Activated CD8-positive, alpha-beta memory T cell treated with anti-CD3 and anti-CD28 coated beads, Interleukin-2, amount 10 ng/mL, durations not matched to agents 7 days and 5 days (primary cell): ENCODE measurements around the gene LMTK2. TPM values are rescaled to one million over a fixed set of nuclear protein-coding genes. Genes with fewer than 3 reads are reported as not detected.

Source experiments
- ATAC-seq: fragments of 150-1000 bp; cut with Tn5 transposase; one replicate; pipeline ENCODE4 v1.10.0; 2021; ENCODE audit warnings: moderate library complexity
- CTCF ChIA-PET: fragments of 350-600 bp; sonication (Branson Sonifier 250); formaldehyde crosslinking; loops from one replicate; lab custom pipeline; 2021; ENCODE audit warnings: antibody characterized with exemption; lab: Charles Lee
- DNase-seq: peaks from one replicate; pipeline ENCODE4 v3.0.0-alpha.2; 2020
- H3K27ac Mint-ChIP-seq: one replicate; pipeline ENCODE4 v1.8.0; 2021; ENCODE audit warnings: mild to moderate bottlenecking, mixed read lengths
- H3K27me3 Mint-ChIP-seq: one replicate; pipeline ENCODE4 v1.8.0; 2021; ENCODE audit warnings: mixed read lengths
- H3K36me3 Mint-ChIP-seq: one replicate; pipeline ENCODE4 v1.8.0; 2021; ENCODE audit warnings: mild to moderate bottlenecking, mixed read lengths
- H3K4me1 Mint-ChIP-seq: one replicate; pipeline ENCODE4 v1.8.0; 2021; ENCODE audit warnings: mixed read lengths
- H3K4me3 Mint-ChIP-seq: one replicate; pipeline ENCODE4 v1.8.0; 2021; ENCODE audit warnings: mild to moderate bottlenecking, moderate library complexity, mixed read lengths
- H3K9me3 Mint-ChIP-seq: one replicate; pipeline ENCODE4 v1.8.0; 2022; ENCODE audit warnings: low read depth, mixed read lengths
- total RNA-seq, 2 experiments: library from RNA; stranded (reverse); gene quantifications; one replicate each; pipeline ENCODE4 v1.2.3, GENCODE V29; 2021

The LMTK2 gene
- total RNA-seq, 2 experiments from 2014 or later = 8.5 to 9.6 TPM

DNA sequence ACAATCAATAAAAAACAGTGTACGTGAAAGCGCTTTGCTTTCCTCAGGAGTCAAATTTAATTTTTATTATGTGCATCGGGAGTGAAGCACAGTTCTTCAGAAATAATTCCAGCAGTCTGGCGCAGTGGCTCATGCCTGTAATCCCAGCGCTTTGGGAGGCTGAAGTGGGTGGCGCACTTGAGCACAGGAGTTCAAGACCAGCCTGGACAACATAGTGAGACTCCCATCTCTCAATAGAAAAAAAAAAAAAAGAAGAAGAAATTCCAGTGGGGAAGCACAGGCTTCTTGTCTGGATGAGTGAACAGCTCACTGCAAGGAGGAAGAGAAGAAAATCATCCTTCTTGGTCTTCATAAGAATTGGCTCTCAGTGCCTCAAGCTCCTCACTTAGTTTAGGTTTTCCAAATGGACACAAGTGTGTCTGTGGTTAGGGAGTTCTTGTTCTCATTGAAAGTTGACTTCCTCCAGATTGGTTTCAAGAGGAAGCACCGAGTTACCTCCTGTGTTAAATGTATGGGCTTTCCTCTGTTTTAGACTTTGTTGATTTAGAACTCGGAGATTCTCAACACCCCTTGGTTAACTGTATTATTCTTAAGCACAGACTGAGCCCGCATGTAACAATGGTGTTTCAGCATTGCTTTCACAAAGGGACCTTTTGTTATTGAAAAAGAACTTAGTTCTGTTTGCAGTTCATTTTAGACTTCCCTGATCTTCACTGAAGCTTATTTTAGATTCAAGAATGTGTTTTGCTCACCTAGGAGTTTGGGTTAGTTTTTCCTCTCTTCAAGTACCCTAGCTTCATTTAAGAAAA lies 28.0 kb downstream of the LMTK2 start:
- Mint-ChIP-seq H3K4me3 (no peak overlapping the region), H3K36me3 (peaks cover 8% of the 10 kb centered on the region), H3K27me3 (peaks cover 22% of the 10 kb centered on the region), H3K4me1 (peaks cover 39% of the 10 kb centered on the region), H3K27ac (no peak overlapping the region), H3K9me3 (no peaks in the 10 kb centered on the region)
- DNase-seq (no peak), ATAC-seq (no peak)
- CTCF ChIA-PET = interaction anchor here (0.6 to 1.6 kb wide), 2 partner anchors 25 to 31 kb away, joined by 3 to 5 read pairs; no protein-coding TSS in a partner anchor

DNA sequence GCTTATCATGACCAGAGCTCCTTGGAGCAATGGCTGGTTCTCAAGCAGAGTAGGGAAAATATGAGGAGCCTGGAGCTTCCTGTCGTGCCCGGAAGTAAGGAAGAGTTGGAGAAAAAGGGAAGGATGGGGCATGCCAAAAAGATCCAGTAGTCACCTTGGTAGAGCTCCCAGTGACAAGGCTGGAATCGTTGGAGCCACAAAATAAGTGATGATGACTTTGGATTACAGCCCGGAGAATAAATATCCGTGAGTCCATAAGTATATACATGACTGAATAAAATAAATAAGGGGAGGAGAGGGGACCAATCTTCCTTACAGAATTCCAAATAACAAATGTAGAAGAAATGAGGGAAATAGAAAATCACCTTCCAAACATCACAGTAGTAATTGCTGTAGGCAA lies 29.3 kb downstream of the LMTK2 start:
- peaks cover 37% of the 10 kb centered on the region for H3K4me1 Mint-ChIP-seq
- H3K4me3 Mint-ChIP-seq = no peak overlapping the region
- H3K9me3 Mint-ChIP-seq = no peaks in the 10 kb centered on the region
- H3K36me3 Mint-ChIP-seq = peaks cover 9% of the 10 kb centered on the region
- H3K27ac Mint-ChIP-seq = no peak overlapping the region
- DNase-seq (no peak), ATAC-seq (no peak)
- H3K27me3 Mint-ChIP-seq = peaks cover 18% of the 10 kb centered on the region
- CTCF ChIA-PET = interaction anchor here (1.0 to 1.1 kb wide), 2 partner anchors 30 to 32 kb away, joined by 3 to 5 read pairs; no protein-coding TSS in a partner anchor

DNA sequence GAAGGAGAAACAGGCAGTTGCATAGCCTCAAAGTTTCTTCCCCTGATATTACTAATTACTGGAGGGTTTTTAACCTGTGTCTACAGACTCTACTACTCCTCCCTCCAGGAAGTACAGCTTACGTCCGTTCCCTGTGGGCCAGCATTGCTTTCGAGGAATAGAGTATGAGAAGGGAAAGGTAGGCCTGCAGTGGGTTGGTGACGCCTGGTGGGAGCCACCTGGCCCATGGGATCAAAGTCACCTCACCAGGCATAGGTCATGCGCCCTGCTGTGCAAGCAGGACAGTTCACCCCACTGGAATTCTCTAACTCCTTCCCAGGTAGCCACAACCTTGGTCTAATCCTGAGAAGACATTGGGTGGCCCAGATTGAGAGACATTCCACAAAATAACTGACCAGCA lies 29.8 kb downstream of the LMTK2 start:
- ATAC-seq (no peak), DNase-seq (no peak)
- Mint-ChIP-seq H3K9me3 (no peaks in the 10 kb centered on the region), H3K4me3 (no peak overlapping the region), H3K27ac (no peak overlapping the region), H3K36me3 (peaks cover 11% of the 10 kb centered on the region), H3K4me1 (peaks cover 33% of the 10 kb centered on the region), H3K27me3 (peaks cover 18% of the 10 kb centered on the region)
- CTCF ChIA-PET = interaction anchor here (1.0 to 1.1 kb wide), 2 partner anchors 31 to 32 kb away, joined by 3 to 5 read pairs; no protein-coding TSS in a partner anchor

DNA sequence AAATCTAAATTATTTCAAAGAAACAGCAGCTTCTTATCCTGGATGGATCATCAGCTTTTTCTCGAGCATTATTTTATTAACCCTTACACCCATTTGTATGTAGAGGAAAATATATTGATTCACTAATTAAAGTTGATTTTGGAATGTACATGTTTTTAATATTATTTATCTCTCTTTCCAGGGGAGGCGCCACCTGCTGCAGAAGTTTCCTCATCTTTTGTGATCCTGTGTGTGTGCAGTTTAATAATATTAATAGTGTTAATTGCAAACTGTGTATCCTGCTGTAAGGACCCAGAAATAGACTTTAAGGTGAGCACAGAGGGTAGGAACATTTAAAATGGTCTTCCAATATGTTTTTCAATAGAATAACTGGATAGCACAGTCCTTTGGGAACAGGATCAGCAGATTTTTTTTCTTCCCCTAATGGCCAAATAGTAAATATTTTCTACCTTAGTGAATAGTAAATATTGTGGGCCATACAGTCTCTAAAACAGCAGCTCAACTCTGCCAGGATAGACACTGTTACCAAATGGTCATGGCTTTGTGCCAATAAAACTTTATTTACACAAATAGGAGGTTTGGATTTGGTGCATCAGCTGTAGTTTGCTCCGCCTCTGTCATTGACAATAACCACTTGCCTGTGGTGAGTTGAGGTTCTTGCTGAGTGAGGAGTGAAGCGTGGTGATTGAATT lies 30.6 kb downstream of the LMTK2 start:
- peaks cover 18% of the 10 kb centered on the region for H3K27me3 Mint-ChIP-seq
- ATAC-seq (no peak), DNase-seq (no peak)
- H3K4me3 Mint-ChIP-seq = no peak overlapping the region
- H3K27ac Mint-ChIP-seq = no peak overlapping the region
- CTCF ChIA-PET = no interaction called here
- peaks cover 24% of the 10 kb centered on the region for H3K4me1 Mint-ChIP-seq
- H3K9me3 Mint-ChIP-seq = no peaks in the 10 kb centered on the region
- peaks cover 13% of the 10 kb centered on the region for H3K36me3 Mint-ChIP-seq

DNA sequence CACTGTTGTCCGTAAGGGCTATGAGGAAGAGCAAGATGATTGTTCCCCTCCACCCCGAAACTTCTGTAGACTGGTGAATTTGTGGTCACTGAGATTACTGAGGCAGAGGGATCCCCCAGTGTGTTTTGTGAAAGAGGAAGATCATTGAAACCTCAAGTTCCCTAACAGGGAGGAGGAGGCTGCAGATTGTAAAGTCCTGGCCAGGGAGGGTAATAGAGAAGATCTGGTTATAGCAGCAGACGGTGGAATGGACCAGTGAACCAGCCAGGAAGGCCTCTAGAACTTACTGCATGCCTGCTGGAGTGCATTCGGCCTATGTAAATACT lies 31.1 kb downstream of the LMTK2 start:
- peaks cover 15% of the 10 kb centered on the region for H3K36me3 Mint-ChIP-seq
- H3K9me3 Mint-ChIP-seq = no peaks in the 10 kb centered on the region
- peaks cover 18% of the 10 kb centered on the region for H3K27me3 Mint-ChIP-seq
- no peak overlapping the region for H3K4me3 Mint-ChIP-seq
- H3K27ac Mint-ChIP-seq = no peak overlapping the region
- ATAC-seq (no peak), DNase-seq (no peak)
- CTCF ChIA-PET = no interaction called here
- H3K4me1 Mint-ChIP-seq = peaks cover 20% of the 10 kb centered on the region

DNA sequence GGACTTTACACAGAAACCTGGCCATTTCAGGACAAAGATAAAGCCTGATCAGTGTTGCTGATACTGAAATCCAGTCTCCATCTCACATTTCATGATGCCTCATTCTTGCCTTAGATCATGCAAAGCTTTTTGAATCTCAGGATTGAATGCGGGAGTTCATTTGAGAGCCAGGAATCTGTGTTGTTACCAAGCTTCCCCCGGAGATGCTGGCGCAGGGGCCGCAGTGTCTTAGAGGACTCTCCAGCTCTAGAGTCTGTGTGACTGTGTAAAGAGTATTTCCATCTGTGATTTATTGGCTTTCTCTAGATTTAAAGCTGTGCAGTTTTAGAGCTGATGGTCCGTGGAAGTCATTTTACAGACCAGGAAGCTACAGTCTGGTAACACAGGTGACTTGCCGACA lies 32.0 kb downstream of the LMTK2 start:
- CTCF ChIA-PET = no interaction called here
- Mint-ChIP-seq H3K27ac (no peak overlapping the region), H3K4me1 (peaks cover 11% of the 10 kb centered on the region), H3K9me3 (no peaks in the 10 kb centered on the region), H3K36me3 (peaks cover 22% of the 10 kb centered on the region), H3K4me3 (no peak overlapping the region), H3K27me3 (peaks cover 14% of the 10 kb centered on the region)
- DNase-seq (no peak), ATAC-seq (no peak)

DNA sequence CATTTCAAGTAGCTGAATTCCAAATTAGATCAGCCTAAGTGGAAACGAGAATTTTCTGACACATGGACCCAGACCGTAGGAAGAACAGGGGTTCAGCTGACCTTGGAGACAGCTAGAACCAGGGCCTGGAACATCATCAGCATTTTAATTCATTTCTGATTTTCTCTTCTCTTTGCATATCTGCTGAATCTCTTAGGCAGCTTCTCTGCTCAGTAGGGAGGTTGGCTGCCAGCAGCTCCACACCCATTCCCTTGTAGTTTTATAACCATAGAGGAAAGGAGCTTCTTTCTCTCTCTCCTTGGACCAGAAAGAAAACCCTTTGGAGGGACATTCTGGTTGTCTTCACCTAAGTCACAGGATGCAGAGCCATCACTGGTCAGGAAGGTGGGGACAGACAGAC lies 36.0 kb downstream of the LMTK2 start:
- H3K4me1 Mint-ChIP-seq = no peaks in the 10 kb centered on the region
- no peak for ATAC-seq
- CTCF ChIA-PET = interaction anchor here (1.2 kb wide), 1 partner anchor 121 kb away, joined by 5 read pairs; no protein-coding TSS in a partner anchor
- no peak for DNase-seq
- H3K4me3 Mint-ChIP-seq = no peak overlapping the region
- H3K9me3 Mint-ChIP-seq = peaks cover 6% of the 10 kb centered on the region
- no peak overlapping the region for H3K27ac Mint-ChIP-seq
- H3K36me3 Mint-ChIP-seq = peaks cover 38% of the 10 kb centered on the region
- no peaks in the 10 kb centered on the region for H3K27me3 Mint-ChIP-seq

DNA sequence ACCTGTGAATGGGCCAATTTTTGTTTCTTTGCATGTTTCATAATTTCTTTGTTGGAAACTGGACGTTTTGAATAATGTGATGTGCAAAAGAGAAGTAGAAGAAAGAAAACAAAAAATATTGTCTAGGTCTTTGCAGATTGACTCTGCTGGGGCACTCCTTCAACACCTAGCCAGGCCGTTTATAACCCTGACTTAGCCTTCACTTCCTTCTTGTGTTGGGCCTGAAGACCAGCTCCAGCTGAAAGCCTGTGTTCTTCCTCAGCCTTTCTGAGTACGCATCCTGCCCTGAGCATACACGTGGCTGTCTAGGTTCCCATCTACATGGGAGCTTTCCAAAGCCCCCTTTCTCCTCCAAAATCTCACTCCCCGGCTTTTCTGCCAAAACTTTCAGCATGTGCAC lies 41.9 kb downstream of the LMTK2 start:
- CTCF ChIA-PET = no interaction called here
- ATAC-seq = no peak
- no peak for DNase-seq
- no peak overlapping the region for H3K27ac Mint-ChIP-seq
- H3K9me3 Mint-ChIP-seq = peaks cover 6% of the 10 kb centered on the region
- H3K27me3 Mint-ChIP-seq = no peaks in the 10 kb centered on the region
- H3K36me3 Mint-ChIP-seq = peaks cover 23% of the 10 kb centered on the region
- no peaks in the 10 kb centered on the region for H3K4me1 Mint-ChIP-seq
- no peak overlapping the region for H3K4me3 Mint-ChIP-seq

DNA sequence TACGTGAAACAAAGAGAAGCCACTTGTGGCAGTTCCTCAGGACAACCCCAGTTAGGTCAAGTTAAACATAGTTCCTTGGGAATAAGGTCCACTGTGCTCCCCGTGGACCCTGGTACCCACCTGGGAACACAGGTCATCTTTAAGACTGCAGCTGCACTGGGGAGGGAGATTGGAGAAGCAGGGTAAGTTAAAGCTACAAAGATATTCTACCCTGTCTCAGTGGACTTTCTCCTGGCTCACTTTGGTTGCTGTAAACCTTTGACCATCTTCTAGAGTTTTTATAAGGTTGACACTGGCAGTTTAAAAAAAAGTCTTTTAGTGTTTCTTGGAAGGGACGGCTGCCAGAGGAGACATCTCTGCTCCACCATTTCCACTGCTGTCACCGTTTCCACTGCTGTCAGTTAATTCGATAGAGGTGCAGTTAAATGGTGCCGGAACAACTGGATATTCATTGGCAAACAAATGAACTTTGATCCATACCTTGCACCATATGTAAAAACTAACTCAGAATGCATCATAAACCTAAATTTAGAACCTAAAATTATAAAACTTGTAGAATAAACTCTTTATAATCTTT lies 42.5 kb downstream of the LMTK2 start:
- CTCF ChIA-PET = no interaction called here
- H3K36me3 Mint-ChIP-seq = peaks cover 22% of the 10 kb centered on the region
- H3K4me1 Mint-ChIP-seq = no peaks in the 10 kb centered on the region
- ATAC-seq (no peak), DNase-seq (no peak)
- peaks cover 6% of the 10 kb centered on the region for H3K9me3 Mint-ChIP-seq
- no peaks in the 10 kb centered on the region for H3K27me3 Mint-ChIP-seq
- H3K27ac Mint-ChIP-seq = no peak overlapping the region
- no peak overlapping the region for H3K4me3 Mint-ChIP-seq

DNA sequence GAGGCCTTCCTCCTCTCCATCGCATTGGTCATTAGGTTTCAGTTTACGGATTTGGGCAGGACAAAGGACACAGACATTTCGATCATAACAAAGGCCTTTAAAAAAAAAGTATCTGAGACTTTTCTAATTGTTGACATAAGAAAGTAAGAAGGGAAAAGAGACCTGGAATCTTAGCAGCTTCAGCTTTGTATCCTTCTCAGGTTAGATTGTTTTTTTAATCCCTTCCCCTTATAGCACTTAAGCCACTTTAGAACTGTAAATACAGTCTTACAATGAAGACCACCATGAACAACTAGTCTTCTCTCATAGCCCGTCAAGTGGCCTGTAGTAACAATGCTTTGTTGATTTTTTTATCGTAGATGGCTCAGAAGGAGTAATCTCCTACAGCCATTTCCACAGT lies 45.2 kb downstream of the LMTK2 start:
- DNase-seq (no peak), ATAC-seq (no peak)
- Mint-ChIP-seq H3K27ac (no peak overlapping the region), H3K27me3 (no peaks in the 10 kb centered on the region), H3K9me3 (no peaks in the 10 kb centered on the region), H3K4me3 (no peak overlapping the region), H3K4me1 (no peaks in the 10 kb centered on the region), H3K36me3 (peaks cover 21% of the 10 kb centered on the region)
- CTCF ChIA-PET = interaction anchor here (0.6 to 1.7 kb wide), 2 partner anchors 16 to 132 kb away, joined by 3 to 6 read pairs; no protein-coding TSS in a partner anchor

DNA sequence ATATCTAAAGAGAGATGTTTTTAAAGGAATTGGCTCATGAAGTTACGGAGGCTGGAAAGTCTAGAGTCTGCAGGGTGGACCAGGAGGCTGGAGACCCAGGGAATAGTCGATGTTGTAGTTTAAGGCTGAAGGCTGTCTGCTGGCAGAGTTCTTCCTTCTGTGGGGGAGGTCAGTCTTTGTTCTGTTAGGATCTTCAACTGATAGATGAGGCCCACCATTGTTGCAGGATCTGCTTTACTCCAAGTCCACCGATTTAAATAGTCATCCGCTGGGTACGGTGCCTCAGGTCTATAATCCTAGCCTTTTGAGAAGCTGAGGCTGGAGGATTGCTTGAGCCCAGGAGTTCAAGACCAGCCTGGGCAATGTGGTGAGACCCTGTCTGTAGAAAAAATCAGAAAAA lies 50.0 kb downstream of the LMTK2 start:
- no peaks in the 10 kb centered on the region for H3K4me1 Mint-ChIP-seq
- ATAC-seq = no peak
- H3K4me3 Mint-ChIP-seq = no peak overlapping the region
- H3K9me3 Mint-ChIP-seq = no peaks in the 10 kb centered on the region
- no peak overlapping the region for H3K27ac Mint-ChIP-seq
- no peak for DNase-seq
- H3K27me3 Mint-ChIP-seq = no peaks in the 10 kb centered on the region
- CTCF ChIA-PET = interaction anchor here (0.6 to 1.8 kb wide), 3 partner anchors 10 to 264 kb away, joined by 3 to 7 read pairs (median 3); no protein-coding TSS in a partner anchor
- peaks cover 17% of the 10 kb centered on the region for H3K36me3 Mint-ChIP-seq

DNA sequence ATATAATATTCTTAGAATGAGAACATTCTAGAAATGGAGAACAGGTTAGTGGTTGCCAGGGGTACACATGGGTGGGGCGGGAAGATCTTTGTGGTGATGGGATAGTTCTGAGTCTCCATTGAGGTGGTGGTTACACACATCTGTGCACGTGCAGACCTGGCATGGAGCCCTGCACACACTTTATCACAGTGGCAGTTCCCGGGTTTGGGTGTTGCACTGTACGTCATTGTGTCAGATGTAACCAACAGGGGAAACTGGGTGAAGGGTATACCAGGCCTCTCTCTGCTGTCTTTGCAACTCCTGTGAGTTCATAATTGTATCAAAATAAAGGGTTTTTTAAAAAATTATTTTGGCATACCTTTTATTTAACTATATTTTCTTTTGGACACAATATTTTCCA lies 51.1 kb downstream of the LMTK2 start:
- Mint-ChIP-seq H3K4me3 (no peak overlapping the region), H3K27me3 (no peaks in the 10 kb centered on the region), H3K4me1 (no peaks in the 10 kb centered on the region), H3K36me3 (peaks cover 17% of the 10 kb centered on the region), H3K9me3 (no peaks in the 10 kb centered on the region), H3K27ac (no peak overlapping the region)
- no peak for ATAC-seq
- no peak for DNase-seq
- CTCF ChIA-PET = interaction anchor here (1.0 to 1.3 kb wide), 2 partner anchors 9 to 11 kb away, joined by 3 to 4 read pairs; no protein-coding TSS in a partner anchor

DNA sequence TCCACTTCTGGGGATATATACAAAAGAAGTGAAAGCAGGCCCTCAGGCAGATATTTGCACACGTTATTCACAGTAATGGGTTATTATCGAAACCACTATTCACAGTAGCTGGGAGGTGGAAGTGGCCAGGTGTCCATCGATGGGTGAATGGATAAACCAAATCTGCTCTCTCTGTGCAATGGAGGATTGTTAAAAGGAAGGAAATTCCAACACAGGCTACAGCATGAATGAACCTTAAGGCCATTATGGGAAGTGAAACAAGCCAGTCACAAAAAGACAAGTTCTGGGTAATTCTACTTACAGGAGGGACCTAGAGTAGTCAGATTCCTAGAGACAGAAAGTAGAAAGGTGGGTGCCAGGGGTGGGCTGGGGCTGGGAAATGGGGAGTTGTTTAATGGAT lies 56.1 kb downstream of the LMTK2 start:
- CTCF ChIA-PET = interaction anchor here (0.6 to 2.4 kb wide), 5 partner anchors 53 to 150 kb away, joined by 3 to 15 read pairs (median 3); no protein-coding TSS in a partner anchor

More for the DNA sequence above, 56.1 kb downstream of the LMTK2 start:
- ATAC-seq = no peak
- Mint-ChIP-seq H3K4me3 (no peak overlapping the region), H3K36me3 (no peaks in the 10 kb centered on the region), H3K4me1 (no peaks in the 10 kb centered on the region), H3K27me3 (no peaks in the 10 kb centered on the region), H3K9me3 (no peaks in the 10 kb centered on the region), H3K27ac (no peak overlapping the region)
- no peak for DNase-seq
